ENCODE measurements around the gene OR5L1. TPM values are rescaled to one million over a fixed set of nuclear protein-coding genes. Genes with fewer than 3 reads are reported as not detected.

Gene OR5L1
- total and polyA plus RNA-seq, 2 experiments from 2014 or later, result not detected

- Histone ChIP-seq H3K36me3 (ENCODE audit: low read depth) (no peaks in the 10 kb centered on the region), H3K9me2 (ENCODE audit: insufficient read depth) (no peaks in the 10 kb centered on the region), H4K20me1 (ENCODE audit: insufficient read depth) (no peaks in the 10 kb centered on the region), H3K9me3 (ENCODE audit: low read depth) (no peaks in the 10 kb centered on the region), H3K4me2 (ENCODE audit: unreplicated experiment) (no peak overlapping the region), H2AFZ (no peak overlapping the region), H3K27ac (no peak overlapping the region), H3K9ac (no peak overlapping the region), H3K27me3 (replicated peaks; ENCODE audit: insufficient read depth) (no peaks in the 10 kb centered on the region), H3K4me1 (ENCODE audit: insufficient read depth) (no peaks in the 10 kb centered on the region), H3F3A (ENCODE audit: insufficient read depth) (no peaks in the 10 kb centered on the region), H3K4me3 (no peak overlapping the region), H3K79me2 (ENCODE audit: insufficient read depth) (no peaks in the 10 kb centered on the region)
- 28 to 47% methylated on average over 1 of the region's 1 CpG for WGBS, 2 experiments (ENCODE audit: low coverage in 1 of 2, low lambda C conversion rate in 2 of 2, missing lambda C conversion rate in 2 of 2)
- TF ChIP-seq EZH2 (IDR thresholded peaks at IDR 0.05; ENCODE audit: insufficient read depth, poor library complexity, severe bottlenecking) (no peak), EZH2phosphoT487 (IDR thresholded peaks at IDR 0.05; ENCODE audit: insufficient read depth, low read depth) (no peak)
- no peak for DNase-seq
- in situ Hi-C loops (cut with MboI), result loop anchor here (25.0 kb wide), 1 partner anchor 1231 kb away; no protein-coding TSS in a partner anchor
These were observed 4.9 kb upstream of the OR5L1 start for GRCh38 chr11:55806248-55806647.

GRCh38 chr11:55819330-55819729 lies 8.2 kb downstream of the OR5L1 start, which contains the start of gene OR5D18:
Gene OR5D18, plus strand, starts transcription at chr11:55819630. Its CDS starts 0 bp downstream, at chr11:55819630.
- DNase-seq, result no peak
- TF ChIP-seq EZH2phosphoT487 (IDR thresholded peaks at IDR 0.05; ENCODE audit: insufficient read depth, low read depth) (no peak), EZH2 (IDR thresholded peaks at IDR 0.05; ENCODE audit: insufficient read depth, poor library complexity, severe bottlenecking) (no peak)
- Histone ChIP-seq H3K9me3 (ENCODE audit: low read depth) (no peaks in the 10 kb centered on the region), H3K36me3 (ENCODE audit: low read depth) (no peaks in the 10 kb centered on the region), H3F3A (ENCODE audit: insufficient read depth) (no peaks in the 10 kb centered on the region), H3K27me3 (replicated peaks; ENCODE audit: insufficient read depth) (no peaks in the 10 kb centered on the region), H2AFZ (no peak within 1 kb of the TSS), H3K9me2 (ENCODE audit: insufficient read depth) (no peaks in the 10 kb centered on the region), H4K20me1 (ENCODE audit: insufficient read depth) (no peaks in the 10 kb centered on the region), H3K4me2 (ENCODE audit: unreplicated experiment) (no peak within 1 kb of the TSS), H3K4me3 (no peak within 1 kb of the TSS), H3K27ac (no peak within 1 kb of the TSS), H3K79me2 (ENCODE audit: insufficient read depth) (no peaks in the 10 kb centered on the region), H3K9ac (no peak within 1 kb of the TSS), H3K4me1 (ENCODE audit: insufficient read depth) (no peaks in the 10 kb centered on the region)
- WGBS, 2 experiments (ENCODE audit: low coverage in 1 of 2, low lambda C conversion rate in 2 of 2, missing lambda C conversion rate in 2 of 2), result 30 to 31% methylated on average over 5 of the region's 5 CpGs
- in situ Hi-C loops (cut with MboI), result loop anchor here (25.0 kb wide), 1 partner anchor 1218 kb away; no protein-coding TSS in a partner anchor

- no peak within 1 kb of the TSS for H3K9ac ChIP-seq
- no peaks in the 10 kb centered on the region for H4K20me1 ChIP-seq (ENCODE audit: insufficient read depth)
- no peak within 1 kb of the TSS for H3K4me2 ChIP-seq (ENCODE audit: unreplicated experiment)
- no peak within 1 kb of the TSS for H2AFZ ChIP-seq
- no peak within 1 kb of the TSS for H3K27ac ChIP-seq
- DNase-seq, result no peak
- H3F3A ChIP-seq (ENCODE audit: insufficient read depth), result no peaks in the 10 kb centered on the region
- H3K79me2 ChIP-seq (ENCODE audit: insufficient read depth), result no peaks in the 10 kb centered on the region
- no peaks in the 10 kb centered on the region for H3K9me3 ChIP-seq (ENCODE audit: low read depth)
- no peaks in the 10 kb centered on the region for H3K36me3 ChIP-seq (ENCODE audit: low read depth)
- in situ Hi-C loops (cut with MboI), result no loop called here
- no peak within 1 kb of the TSS for H3K4me3 ChIP-seq
- no peaks in the 10 kb centered on the region for H3K4me1 ChIP-seq (ENCODE audit: insufficient read depth)
- no peak for TF ChIP-seq EZH2 (IDR thresholded peaks at IDR 0.05; ENCODE audit: insufficient read depth, poor library complexity, severe bottlenecking)
- TF ChIP-seq EZH2phosphoT487 (IDR thresholded peaks at IDR 0.05; ENCODE audit: insufficient read depth, low read depth), result no peak
- no peaks in the 10 kb centered on the region for H3K27me3 ChIP-seq (replicated peaks; ENCODE audit: insufficient read depth)
- H3K9me2 ChIP-seq (ENCODE audit: insufficient read depth), result no peaks in the 10 kb centered on the region
These were observed 15.8 kb downstream of the OR5L1 start, which contains the start of gene OR5L2 for GRCh38 chr11:55826919-55827318. Gene OR5L2, plus strand, starts transcription at chr11:55827219. Its CDS starts 0 bp downstream, at chr11:55827219.

- Histone ChIP-seq H3K9me2 (ENCODE audit: insufficient read depth) (0 out of 2 replicates have a peak, but pooled peaks cover 3% of the 10 kb centered on the region), H3K4me1 (ENCODE audit: insufficient read depth) (no peaks in the 10 kb centered on the region), H4K20me1 (ENCODE audit: insufficient read depth) (no peaks in the 10 kb centered on the region), H3F3A (ENCODE audit: insufficient read depth) (no peaks in the 10 kb centered on the region), H3K79me2 (ENCODE audit: insufficient read depth) (no peaks in the 10 kb centered on the region), H3K9me3 (ENCODE audit: low read depth) (no peaks in the 10 kb centered on the region), H3K4me3 (no peak within 1 kb of the TSS), H3K27me3 (replicated peaks; ENCODE audit: insufficient read depth) (no peaks in the 10 kb centered on the region), H3K36me3 (ENCODE audit: low read depth) (no peaks in the 10 kb centered on the region), H3K4me2 (ENCODE audit: unreplicated experiment) (no peak within 1 kb of the TSS), H3K27ac (no peak within 1 kb of the TSS), H2AFZ (no peak within 1 kb of the TSS), H3K9ac (no peak within 1 kb of the TSS)
- 0 to 1% methylated on average over 3 of the region's 3 CpGs for WGBS, 2 experiments (ENCODE audit: low coverage in 1 of 2, low lambda C conversion rate in 2 of 2, missing lambda C conversion rate in 2 of 2)
- DNase-seq, result no peak
- in situ Hi-C loops (cut with MboI), result no loop called here
- TF ChIP-seq EZH2 (IDR thresholded peaks at IDR 0.05; ENCODE audit: insufficient read depth, poor library complexity, severe bottlenecking) (no peak), EZH2phosphoT487 (IDR thresholded peaks at IDR 0.05; ENCODE audit: insufficient read depth, low read depth) (no peak)
These were observed 27.3 kb downstream of the OR5L1 start, which contains the start of gene OR5D16 for GRCh38 chr11:55838452-55838851. Gene OR5D16, plus strand, starts transcription at chr11:55838752. Its CDS starts 0 bp downstream, at chr11:55838752.

- no peak overlapping the region for H3K27ac ChIP-seq
- no peak for DNase-seq
- WGBS, 2 experiments (ENCODE audit: low coverage in 1 of 2, low lambda C conversion rate in 2 of 2, missing lambda C conversion rate in 2 of 2), result 0% methylated on average over 2 of the region's 2 CpGs
- in situ Hi-C loops (cut with MboI), result no loop called here
- no peak overlapping the region for H2AFZ ChIP-seq
- H3K4me1 ChIP-seq (ENCODE audit: insufficient read depth), result no peaks in the 10 kb centered on the region
- no peaks in the 10 kb centered on the region for H3K9me2 ChIP-seq (ENCODE audit: insufficient read depth)
- no peak overlapping the region for H3K4me2 ChIP-seq (ENCODE audit: unreplicated experiment)
- H3K36me3 ChIP-seq (ENCODE audit: low read depth), result no peaks in the 10 kb centered on the region
- no peaks in the 10 kb centered on the region for H3F3A ChIP-seq (ENCODE audit: insufficient read depth)
- H3K79me2 ChIP-seq (ENCODE audit: insufficient read depth), result no peaks in the 10 kb centered on the region
- no peak overlapping the region for H3K9ac ChIP-seq
- no peak for TF ChIP-seq EZH2 (IDR thresholded peaks at IDR 0.05; ENCODE audit: insufficient read depth, poor library complexity, severe bottlenecking)
- no peaks in the 10 kb centered on the region for H4K20me1 ChIP-seq (ENCODE audit: insufficient read depth)
- H3K9me3 ChIP-seq (ENCODE audit: low read depth), result no peaks in the 10 kb centered on the region
- H3K4me3 ChIP-seq, result no peak overlapping the region
- H3K27me3 ChIP-seq (replicated peaks; ENCODE audit: insufficient read depth), result no peaks in the 10 kb centered on the region
These were observed 36.3 kb downstream of the OR5L1 start for GRCh38 chr11:55847453-55847852.
